Forelimb muscle (tissue), 1 donor: Measurements from ENCODE around the gene RECK. TPM values are rescaled to one million over a fixed set of nuclear protein-coding genes. Genes with fewer than 3 reads are reported as not detected.
"Not testable (repeated sequence)": the region's sequence is repeated elsewhere in the genome, so short reads cannot be mapped to it uniquely, and the experiment has no call there.

ENCODE experiments used
- DNase-seq: peaks from one replicate; pipeline ENCODE4 v3.0.0-alpha.2; 2013; ENCODE audit warnings: low read depth
- polyA plus RNA-seq: library from polyadenylated mRNA; unstranded; fragments of 120-200 nt; gene quantifications from one replicate; pipeline ENCODE4 v1.2.1, GENCODE V29; 2013; ENCODE audit not compliant: insufficient read length

Gene RECK
- polyA plus RNA-seq, 1 donor, result 20.7 TPM

DNA sequence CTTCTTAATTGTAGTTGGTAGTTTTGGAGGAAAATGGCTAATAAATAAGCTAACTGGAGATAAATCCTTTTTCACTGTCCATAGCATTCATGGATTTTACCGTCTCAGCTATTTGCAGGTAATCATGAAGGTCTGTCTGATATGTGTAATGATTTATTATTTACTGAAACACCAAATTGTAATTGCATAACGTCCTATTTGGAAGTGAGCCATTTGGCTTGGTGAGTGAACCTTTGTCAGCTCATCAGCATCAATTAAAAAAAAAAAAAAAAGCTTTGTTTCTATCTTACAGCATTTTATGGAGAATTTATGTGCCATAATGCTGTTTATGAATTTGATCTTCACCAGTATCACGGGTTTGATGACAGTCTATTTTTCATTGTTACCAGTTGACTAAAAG is 20.2 kb downstream of the RECK start:
- no peak for DNase-seq

DNA sequence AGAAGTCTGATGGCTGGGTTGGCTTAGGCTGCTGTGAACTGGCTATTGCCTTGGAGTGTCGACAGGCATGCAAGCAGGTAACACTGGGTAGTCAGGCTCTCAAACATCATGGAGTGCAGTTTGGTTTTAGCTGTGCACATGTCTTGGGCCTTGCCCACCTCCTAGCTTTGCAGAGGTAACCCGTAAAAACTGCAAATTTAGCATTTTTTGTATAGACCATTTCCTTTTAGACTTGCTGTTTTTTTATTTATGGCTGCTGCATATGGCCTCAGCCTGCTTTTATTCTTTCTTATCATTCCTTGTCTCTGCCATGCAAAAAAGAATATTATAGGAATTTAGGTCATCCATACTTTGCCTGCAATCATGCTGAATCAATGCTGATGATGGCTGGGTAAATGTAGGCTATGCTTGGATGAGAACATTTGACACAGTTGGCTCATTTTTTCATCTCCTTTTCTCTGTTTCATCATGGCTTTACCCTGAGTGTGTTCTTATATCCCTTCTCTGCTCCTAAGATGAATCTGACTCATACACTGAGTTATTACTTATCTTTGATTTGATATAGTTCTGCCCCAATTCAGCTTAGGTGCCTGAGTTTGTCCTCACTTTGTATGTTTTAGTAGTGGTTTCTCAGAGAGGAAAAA is 27.2 kb downstream of the RECK start:
- DNase-seq, result no peak

DNA sequence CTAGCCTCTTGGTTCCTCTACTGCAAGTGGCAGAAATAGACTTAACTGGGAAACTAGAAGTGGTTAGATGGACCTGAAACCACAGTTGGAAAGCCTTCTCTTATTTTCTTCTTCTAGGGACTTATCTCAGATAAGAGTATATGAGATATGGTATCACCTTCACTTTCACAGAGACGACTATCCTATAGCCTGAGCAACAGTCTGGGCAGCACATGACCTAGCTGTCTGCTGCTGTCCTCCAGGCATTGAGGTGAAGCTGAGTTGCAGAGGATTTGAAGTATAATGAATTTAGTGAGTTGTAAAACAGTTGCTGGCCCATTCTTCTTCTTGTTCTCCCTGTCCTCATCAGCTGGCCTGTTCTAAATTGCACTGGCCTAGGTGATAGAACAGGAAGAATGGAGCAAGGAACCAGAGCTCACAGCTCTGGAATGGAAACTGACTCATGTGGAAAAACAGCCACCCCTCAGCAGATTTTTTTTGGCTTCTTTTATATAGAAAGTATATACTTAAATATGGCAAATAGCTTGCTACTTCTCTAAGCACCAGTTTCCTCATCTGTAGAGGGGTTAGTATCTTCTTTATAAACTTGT is 27.8 kb downstream of the RECK start:
- DNase-seq, result no peak

- no peak for DNase-seq
Measured at GRCh38 chr9:36074055-36074454, 37.3 kb downstream of the RECK start.

GRCh38 chr9:36074870-36075532 is 38.3 kb downstream of the RECK start:
- DNase-seq, result peak; percentile 40

GRCh38 chr9:36078051-36078450 is 41.3 kb downstream of the RECK start:
- no peak for DNase-seq

DNA sequence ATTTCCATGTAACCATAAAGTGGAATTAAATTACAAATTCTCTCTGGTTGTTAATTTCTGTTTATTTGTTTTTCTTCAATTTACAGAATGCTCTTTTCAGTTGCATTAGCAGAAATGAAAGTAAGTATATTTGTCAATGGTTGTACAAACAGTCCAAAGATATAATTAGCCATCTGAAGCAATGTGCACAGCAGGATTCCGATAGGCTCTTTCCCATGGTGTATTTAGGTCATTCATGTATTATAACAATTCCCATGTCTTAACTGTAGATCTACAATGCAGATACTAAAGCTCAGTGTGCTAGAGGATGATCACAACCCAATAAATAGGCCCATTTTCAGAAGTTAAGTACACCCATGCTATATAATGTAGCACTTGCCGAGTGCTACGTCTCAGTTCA is 43.8 kb downstream of the RECK start:
- no peak for DNase-seq

DNA sequence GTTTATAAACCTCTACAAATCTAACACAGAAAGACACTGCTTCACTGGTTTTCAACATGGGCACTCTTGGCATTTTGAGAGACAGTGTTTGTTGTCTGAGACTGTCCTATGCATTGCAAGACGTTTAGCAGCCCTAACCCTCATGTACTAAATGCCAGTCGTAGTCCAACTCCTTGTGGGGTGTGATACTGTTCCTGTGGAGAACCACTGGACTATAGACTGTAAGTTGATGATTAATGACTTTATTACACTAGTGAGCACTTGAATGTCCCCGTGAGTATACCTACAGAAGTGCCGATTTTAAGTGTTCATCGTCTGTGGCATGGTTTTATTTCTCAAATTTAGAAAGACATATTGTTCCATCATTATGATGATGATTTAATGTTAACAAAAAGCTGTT is 46.2 kb downstream of the RECK start:
- no peak for DNase-seq

DNA sequence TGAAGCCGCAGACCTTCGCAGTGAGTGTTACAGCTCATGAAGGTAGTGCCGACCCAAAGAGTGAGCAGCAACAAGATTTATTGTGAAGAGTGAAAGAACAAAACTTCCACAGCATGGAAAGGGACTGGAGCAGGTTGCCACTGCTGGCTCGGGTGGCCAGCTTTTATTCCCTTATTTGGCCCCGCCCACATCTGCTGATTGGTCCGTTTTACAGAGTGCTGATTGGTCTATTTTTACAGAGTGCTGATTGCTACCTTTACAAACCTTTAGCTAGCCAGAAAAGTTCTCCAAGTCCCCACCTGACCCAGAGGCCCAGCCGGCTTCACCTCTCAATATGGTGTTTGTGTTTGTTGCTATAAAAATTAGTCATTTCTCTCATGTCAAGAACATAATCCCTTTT is 49.7 kb downstream of the RECK start:
- DNase-seq, result no peak

GRCh38 chr9:36087054-36087453 is 50.3 kb downstream of the RECK start:
- DNase-seq, result not testable (repeated sequence)

- DNase-seq, result no peak
Measured at GRCh38 chr9:36088020-36088419, 51.3 kb downstream of the RECK start.

DNA sequence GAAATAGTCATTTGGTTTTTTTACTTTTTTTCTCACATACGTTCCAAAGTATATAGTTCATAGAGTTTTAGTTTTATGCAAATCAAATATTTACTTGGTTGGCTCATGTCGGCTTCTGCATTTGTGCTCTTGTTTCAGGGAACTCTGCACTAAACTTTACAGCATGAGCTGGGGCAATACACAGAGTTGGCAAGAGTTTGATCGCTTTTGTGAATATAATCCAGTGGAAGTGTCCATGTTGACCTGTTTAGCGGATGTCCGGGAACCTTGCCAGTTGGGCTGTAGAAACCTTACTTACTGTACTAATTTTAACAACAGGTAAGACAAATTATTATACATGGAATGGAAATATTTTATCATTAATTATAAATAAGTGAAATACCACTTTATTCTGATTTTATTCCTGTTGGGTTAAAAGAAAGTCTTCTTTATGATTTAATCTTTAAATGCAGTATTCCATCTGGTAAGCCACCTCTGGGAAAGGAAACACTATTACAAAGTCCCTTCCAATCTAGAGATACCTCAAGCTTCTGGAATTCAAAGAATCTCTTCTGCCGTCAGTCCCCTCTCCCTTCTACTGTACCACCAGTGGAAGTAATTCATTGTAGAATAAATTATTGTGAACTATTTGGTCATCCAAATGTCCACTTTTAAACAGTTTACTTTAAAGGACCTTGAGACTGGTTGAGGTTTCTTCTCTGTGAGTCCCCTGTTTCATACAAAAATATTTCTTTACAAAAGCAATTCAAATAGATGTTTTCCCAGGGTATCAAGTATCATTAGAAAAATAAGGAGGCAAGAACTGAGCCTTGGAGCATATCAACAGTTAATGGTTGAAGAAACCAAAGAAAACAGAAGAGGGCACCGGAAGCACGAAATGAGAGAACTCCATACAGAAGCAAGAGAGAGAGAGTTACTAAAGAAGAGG is 54.6 kb downstream of the RECK start:
- no peak for DNase-seq

DNA sequence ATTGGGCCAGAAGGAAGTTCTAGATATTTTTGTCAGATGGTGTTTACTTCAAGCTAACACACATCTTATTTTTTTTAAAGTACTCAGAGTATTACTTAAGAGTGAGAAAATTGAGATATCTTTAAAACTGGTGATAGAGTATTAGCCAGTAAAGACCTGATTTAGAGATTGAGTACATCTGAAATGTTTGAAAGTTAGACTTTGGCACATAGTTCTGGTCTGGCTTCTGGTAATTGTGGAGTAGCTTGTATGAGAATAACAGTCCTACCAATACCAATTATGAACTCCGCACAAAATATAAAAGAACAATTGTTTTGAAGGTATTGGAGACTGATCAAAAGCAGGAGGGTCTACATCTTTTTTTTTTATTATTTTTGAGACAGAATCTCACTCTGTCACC is 55.3 kb downstream of the RECK start:
- no peak for DNase-seq

- DNase-seq, result no peak
Measured at GRCh38 chr9:36092509-36093215, 55.9 kb downstream of the RECK start.

GRCh38 chr9:36093384-36093783 is 56.7 kb downstream of the RECK start:
- no peak for DNase-seq

- DNase-seq, result no peak
Measured at GRCh38 chr9:36099718-36100117, 63.0 kb downstream of the RECK start.

GRCh38 chr9:36100532-36100931 is 63.8 kb downstream of the RECK start:
- DNase-seq, result no peak

DNA sequence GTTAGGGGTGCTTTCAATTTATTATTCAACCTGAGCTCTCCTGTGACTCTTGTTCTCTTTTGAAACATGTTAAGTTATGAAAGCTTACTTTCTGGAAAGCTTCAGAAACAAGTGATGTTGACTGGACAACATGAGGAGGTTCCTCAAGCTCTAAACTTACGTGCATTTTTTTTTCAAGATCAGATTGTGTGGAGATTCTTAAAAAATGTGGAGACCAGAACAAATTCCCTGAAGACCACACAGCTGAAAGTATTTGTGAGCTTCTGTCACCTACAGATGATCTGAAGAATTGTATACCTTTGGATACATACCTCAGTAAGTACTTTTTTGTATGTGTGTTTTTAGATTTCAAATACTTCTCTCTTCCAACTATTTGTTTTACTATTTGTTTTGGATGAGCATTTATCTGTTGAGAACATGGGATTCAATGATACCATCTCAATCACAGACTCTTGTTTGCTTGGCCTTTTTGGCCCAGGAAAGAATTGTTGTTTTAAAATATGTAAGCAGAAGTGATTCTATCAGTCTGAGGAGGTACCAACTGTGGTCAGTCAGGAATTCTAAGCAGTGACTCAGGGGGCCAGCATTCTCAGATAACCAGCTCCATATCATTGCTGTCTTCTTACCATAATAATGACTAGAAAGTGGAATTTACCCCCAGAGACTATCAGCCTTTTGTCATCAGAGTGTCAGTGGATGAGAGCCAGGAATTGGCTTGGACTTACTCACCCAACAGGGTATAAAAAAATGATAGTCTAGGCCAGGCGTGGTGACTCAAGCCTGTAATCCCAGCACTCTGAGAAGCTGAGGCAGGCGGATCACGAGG is 65.4 kb downstream of the RECK start:
- DNase-seq, result no peak

DNA sequence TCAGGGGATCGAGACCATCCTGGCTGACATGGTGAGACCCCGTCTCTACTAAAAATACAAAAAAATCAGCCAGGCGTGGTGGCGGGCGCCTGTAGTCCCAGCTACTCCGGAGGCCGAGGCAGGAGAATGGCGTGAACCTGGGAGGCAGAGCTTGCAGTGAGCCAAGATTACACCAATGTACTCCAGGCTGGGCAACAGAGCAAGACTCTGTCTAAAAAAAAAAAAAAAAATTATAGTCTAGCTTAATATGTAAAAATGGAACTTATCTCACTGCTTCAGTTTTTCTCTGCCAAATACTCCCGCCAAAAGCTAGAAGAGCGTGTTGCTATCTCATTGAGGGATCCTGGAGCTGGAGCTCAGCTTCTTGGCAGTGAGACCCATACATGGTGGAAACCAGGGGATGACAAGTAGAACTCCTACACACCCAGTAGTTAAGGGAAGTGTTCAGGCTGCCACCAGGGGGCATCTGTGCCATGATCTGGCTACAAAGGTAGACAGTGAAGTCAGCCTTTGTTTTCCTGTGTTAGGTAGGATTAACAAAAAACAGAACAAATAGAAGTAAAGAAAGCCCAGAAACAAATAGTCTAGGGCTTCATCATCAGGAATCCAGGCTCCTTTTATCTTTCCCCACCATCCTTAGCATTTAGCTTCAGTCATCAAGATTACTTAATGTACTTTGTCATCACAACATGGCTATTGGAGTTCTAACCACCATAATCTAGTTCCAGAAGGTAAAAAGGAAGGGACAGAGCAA is 66.2 kb downstream of the RECK start:
- peak; percentile 48 for DNase-seq

GRCh38 chr9:36109071-36109470 is 72.4 kb downstream of the RECK start:
- DNase-seq, result no peak
